ENCODE measurements around the gene MYRIP. TPM values are rescaled to one million over a fixed set of nuclear protein-coding genes. Genes with fewer than 3 reads are reported as not detected.

MYRIP gene
- total RNA-seq = 1 to 10 TPM in 4 of 6 donors, under 1 TPM in 1, not detected in 1; 0.55 to 4.3 (median 2.1) TPM

- TF ChIP-seq POLR2A (IDR thresholded peaks at IDR 0.05) = peak in 1 of 4 donors; percentile 15
- no peak for TF ChIP-seq POLR2AphosphoS5 (IDR thresholded peaks at IDR 0.05)
- no peak for TF ChIP-seq EP300 (IDR thresholded peaks at IDR 0.05)
- TF ChIP-seq, protein P1, sequence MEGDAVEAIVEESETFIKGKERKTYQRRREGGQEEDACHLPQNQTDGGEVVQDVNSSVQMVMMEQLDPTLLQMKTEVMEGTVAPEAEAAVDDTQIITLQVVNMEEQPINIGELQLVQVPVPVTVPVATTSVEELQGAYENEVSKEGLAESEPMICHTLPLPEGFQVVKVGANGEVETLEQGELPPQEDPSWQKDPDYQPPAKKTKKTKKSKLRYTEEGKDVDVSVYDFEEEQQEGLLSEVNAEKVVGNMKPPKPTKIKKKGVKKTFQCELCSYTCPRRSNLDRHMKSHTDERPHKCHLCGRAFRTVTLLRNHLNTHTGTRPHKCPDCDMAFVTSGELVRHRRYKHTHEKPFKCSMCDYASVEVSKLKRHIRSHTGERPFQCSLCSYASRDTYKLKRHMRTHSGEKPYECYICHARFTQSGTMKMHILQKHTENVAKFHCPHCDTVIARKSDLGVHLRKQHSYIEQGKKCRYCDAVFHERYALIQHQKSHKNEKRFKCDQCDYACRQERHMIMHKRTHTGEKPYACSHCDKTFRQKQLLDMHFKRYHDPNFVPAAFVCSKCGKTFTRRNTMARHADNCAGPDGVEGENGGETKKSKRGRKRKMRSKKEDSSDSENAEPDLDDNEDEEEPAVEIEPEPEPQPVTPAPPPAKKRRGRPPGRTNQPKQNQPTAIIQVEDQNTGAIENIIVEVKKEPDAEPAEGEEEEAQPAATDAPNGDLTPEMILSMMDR (IDR thresholded peaks at IDR 0.05) = peak in 1 of 6 experiments; percentile 9
- peaks cover 12 to 22% (median 14%) of the 10 kb centered on the region in 4 donors for H3K4me1 ChIP-seq
- no peak within 1 kb of the TSS for H3K27ac ChIP-seq
- 0 to 1% methylated on average over 7 to 21 of the region's 103 CpGs for WGBS, 2 donors
- H3K27me3 ChIP-seq = peaks cover 0 to 23% (median 6%) of the 10 kb centered on the region in 4 donors
- no peaks in the 10 kb centered on the region for H3K9me3 ChIP-seq
- H3K4me3 ChIP-seq = peak within 1 kb of the TSS; percentile 16 to 59 (median 48)
- DNase-seq = peak; percentile 77 to 94
- H3K36me3 ChIP-seq = no peaks in the 10 kb centered on the region
- ATAC-seq (ENCODE audit: low FRiP score in 2 of 2) = peak in 1 of 2 donors; percentile 78
Measured at GRCh38 chr3:39809181-39809994, at the start of gene MYRIP. Gene MYRIP, plus strand, starts transcription at chr3:39809609. Its CDS starts 91,208 bp downstream, at chr3:39900817.

DNA sequence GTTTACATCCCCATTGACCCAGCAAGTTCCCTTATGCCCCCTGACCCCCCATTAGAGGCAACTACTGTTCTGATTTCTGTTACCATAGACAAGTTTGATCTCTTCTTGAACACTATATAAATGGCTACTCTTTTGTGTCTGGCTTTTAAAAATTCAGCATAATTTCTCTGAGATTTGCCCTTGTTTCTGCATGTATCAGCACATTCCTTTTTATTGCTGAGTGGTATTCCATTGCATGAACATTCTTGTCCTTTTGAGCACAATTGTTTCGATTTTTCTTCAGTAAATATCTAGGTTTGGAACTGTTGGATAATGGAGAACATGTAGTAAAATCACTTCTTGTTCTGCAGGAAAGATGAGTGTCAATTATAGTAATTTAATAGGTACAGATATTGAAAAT is 49.1 kb upstream of the MYRIP start:
- ATAC-seq (ENCODE audit: low FRiP score in 2 of 2) = no peak
- TF ChIP-seq EP300 (IDR thresholded peaks at IDR 0.05) (no peak), POLR2AphosphoS5 (IDR thresholded peaks at IDR 0.05) (no peak)
- no peak for DNase-seq
- 74 to 84% methylated on average over 1 of the region's 1 CpG for WGBS, 2 donors
- Histone ChIP-seq H3K27me3 (no peaks in the 10 kb centered on the region), H3K9me3 (no peaks in the 10 kb centered on the region), H3K36me3 (no peaks in the 10 kb centered on the region), H3K27ac (no peak overlapping the region), H3K4me1 (no peaks in the 10 kb centered on the region), H3K4me3 (no peak overlapping the region)

- Histone ChIP-seq H3K4me1 (no peaks in the 10 kb centered on the region), H3K9me3 (no peaks in the 10 kb centered on the region), H3K27ac (no peak overlapping the region), H3K27me3 (no peaks in the 10 kb centered on the region), H3K4me3 (no peak overlapping the region), H3K36me3 (no peaks in the 10 kb centered on the region)
- no peak for DNase-seq
- ATAC-seq (ENCODE audit: low FRiP score in 2 of 2) = no peak
- TF ChIP-seq EP300 (IDR thresholded peaks at IDR 0.05) = no peak
- no peak for TF ChIP-seq POLR2AphosphoS5 (IDR thresholded peaks at IDR 0.05)
- no peak for TF ChIP-seq POLR2A (IDR thresholded peaks at IDR 0.05)
- TF ChIP-seq, protein P1 (IDR thresholded peaks at IDR 0.05) = no peak
- 37 to 47% methylated on average over 1 of the region's 1 CpG for WGBS, 2 donors
Measured at GRCh38 chr3:39762537-39763070, 46.8 kb upstream of the MYRIP start.

- Histone ChIP-seq H3K27ac (no peak overlapping the region), H3K4me3 (no peak overlapping the region), H3K4me1 (no peaks in the 10 kb centered on the region), H3K36me3 (no peaks in the 10 kb centered on the region), H3K9me3 (no peaks in the 10 kb centered on the region), H3K27me3 (no peaks in the 10 kb centered on the region)
- DNase-seq (no peak), ATAC-seq (ENCODE audit: low FRiP score in 2 of 2) (no peak)
- TF ChIP-seq, protein P1 (IDR thresholded peaks at IDR 0.05) = no peak
- TF ChIP-seq POLR2AphosphoS5 (IDR thresholded peaks at IDR 0.05) (no peak), EP300 (IDR thresholded peaks at IDR 0.05) (no peak), POLR2A (IDR thresholded peaks at IDR 0.05) (no peak)
Measured at GRCh38 chr3:39763390-39763789, 46.0 kb upstream of the MYRIP start.

DNA sequence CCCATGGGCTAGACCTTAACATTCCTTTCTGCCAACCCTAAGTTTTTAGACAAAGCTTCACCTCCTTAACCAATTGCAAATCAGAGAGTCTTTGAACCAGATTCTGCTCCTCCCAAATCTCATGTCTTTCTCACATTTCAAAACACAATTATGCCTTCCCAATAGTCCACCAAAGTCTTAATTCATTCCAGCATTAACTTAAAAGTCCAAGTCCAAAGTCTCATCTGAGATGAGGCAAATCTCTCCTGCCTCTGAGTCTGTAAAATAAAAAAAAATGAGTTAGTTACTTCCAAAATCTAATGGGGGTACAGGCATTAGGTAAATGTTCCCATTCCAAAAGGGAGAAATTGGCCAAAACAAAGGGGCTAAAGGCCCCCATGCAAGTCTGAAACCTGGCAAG is 43.8 kb upstream of the MYRIP start:
- Histone ChIP-seq H3K36me3 (no peaks in the 10 kb centered on the region), H3K27ac (no peak overlapping the region), H3K4me3 (no peak overlapping the region), H3K9me3 (no peaks in the 10 kb centered on the region), H3K4me1 (no peaks in the 10 kb centered on the region), H3K27me3 (no peaks in the 10 kb centered on the region)
- TF ChIP-seq POLR2A (IDR thresholded peaks at IDR 0.05) (no peak), POLR2AphosphoS5 (IDR thresholded peaks at IDR 0.05) (no peak), EP300 (IDR thresholded peaks at IDR 0.05) (no peak)
- TF ChIP-seq, protein P1 (IDR thresholded peaks at IDR 0.05) = no peak
- ATAC-seq (ENCODE audit: low FRiP score in 2 of 2) (no peak), DNase-seq (no peak)
